Breast epithelium (tissue), 3 donors: Measurements from ENCODE around the gene PXDN.

Experiments
- CTCF ChIP-seq, 3 donors: fragments of 450-650 bp; IDR thresholded peaks; one replicate each; pipeline ENCODE4 v1.5.1; 2016 to 2017; ENCODE audit warnings: antibody characterized with exemption in 3 of 3, mild to moderate bottlenecking in 3 of 3, moderate library complexity in 3 of 3
- POLR2A ChIP-seq: fragments of 450-650 bp; IDR thresholded peaks from one replicate; pipeline ENCODE4 v1.6.1; 2016; ENCODE audit warnings: antibody characterized with exemption, mild to moderate bottlenecking, moderate library complexity
- POLR2AphosphoS5 ChIP-seq, 3 donors: sonication (generic); formaldehyde crosslinking; IDR thresholded peaks; one replicate each; pipeline ENCODE4 v1.6.1; 2017; ENCODE audit warnings: antibody characterized with exemption in 3 of 3

DNA sequence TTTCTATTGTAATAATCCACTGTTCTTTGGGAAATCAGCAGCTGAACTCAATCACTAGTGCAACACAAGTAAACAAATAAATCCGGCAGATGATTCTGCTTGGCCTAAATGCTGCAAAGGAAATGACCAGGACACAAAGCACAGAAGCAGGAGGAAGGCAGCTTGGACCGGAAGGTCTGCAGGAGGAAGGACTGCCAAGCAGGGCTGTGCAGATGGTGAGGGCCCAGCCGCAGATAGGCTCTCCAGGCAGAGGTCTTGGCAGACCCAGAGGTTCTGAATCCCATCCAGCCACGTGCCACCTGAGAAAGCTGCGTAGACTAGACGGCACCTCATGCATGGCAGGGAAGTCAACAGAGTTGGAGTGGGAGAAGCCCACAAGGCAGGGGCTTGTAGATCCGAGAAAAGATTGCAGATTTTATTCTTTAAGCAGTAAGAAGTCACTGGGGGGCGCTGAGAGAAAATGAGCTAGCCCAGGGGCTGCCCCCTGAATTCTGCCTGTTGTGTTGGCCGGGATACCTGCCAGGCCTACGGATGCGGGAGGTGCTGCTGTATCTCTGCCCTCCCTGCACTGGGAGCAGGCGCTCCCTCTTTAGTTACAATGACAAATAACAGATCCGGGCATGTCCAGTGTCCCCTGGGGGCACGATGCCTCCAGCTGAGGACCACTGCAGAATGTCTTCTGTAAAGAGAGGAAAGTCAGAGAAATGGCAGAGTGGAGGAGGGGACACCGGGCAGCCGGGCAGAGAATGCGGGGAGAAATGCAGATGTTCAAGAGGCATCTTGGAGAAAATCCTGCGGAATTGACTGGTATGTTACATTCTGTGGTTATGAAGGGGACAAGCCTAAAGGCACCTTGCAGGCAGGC lies 153.5 kb downstream of the PXDN start:
- TF ChIP-seq CTCF (IDR thresholded peaks at IDR 0.05), result no peak
- TF ChIP-seq POLR2A, result no peak
- TF ChIP-seq POLR2AphosphoS5 (IDR thresholded peaks at IDR 0.05), result no peak
